Mucosa of rectum (tissue), 2 donors: Measurements from ENCODE around the gene RAF1.
A peak's percentile ranks its signal among the peaks of the same experiment; 100 is the strongest.
"Not testable (repeated sequence)": the region's sequence is repeated elsewhere in the genome, so short reads cannot be mapped to it uniquely, and the experiment has no call there.

Experiments used
- H3K27ac ChIP-seq, 2 donors: one replicate each; pipeline ENCODE4 v1.7.0; 2013; ENCODE audit warnings: inconsistent platforms in 2 of 2, low read depth in 2 of 2, low read length in 2 of 2
- H3K27me3 ChIP-seq, 2 donors: one replicate each; pipeline ENCODE4 v1.7.0; 2013; ENCODE audit warnings: low read length in 2 of 2; ENCODE audit not compliant: control insufficient read depth in 2 of 2, insufficient read depth in 2 of 2
- H3K36me3 ChIP-seq, 2 donors: one replicate each; pipeline ENCODE4 v1.7.0; 2013; ENCODE audit warnings: low read length in 2 of 2; ENCODE audit not compliant: control insufficient read depth in 2 of 2, insufficient read depth in 2 of 2
- H3K4me1 ChIP-seq, 2 donors: one replicate each; pipeline ENCODE4 v1.7.0; 2013; ENCODE audit warnings: low read length in 2 of 2, mild to moderate bottlenecking in 1 of 2; ENCODE audit not compliant: control insufficient read depth in 2 of 2, insufficient read depth in 2 of 2
- H3K4me3 ChIP-seq, 2 donors: one replicate each; pipeline ENCODE4 v1.7.0; 2013; ENCODE audit warnings: low read length in 2 of 2
- H3K9ac ChIP-seq, 2 donors: one replicate each; pipeline ENCODE4 v1.7.0; 2013; ENCODE audit warnings: low read length in 2 of 2, low read depth in 1 of 2, mild to moderate bottlenecking in 1 of 2
- H3K9me3 ChIP-seq, 2 donors: one replicate each; pipeline ENCODE4 v1.7.0; 2013; ENCODE audit warnings: low read length in 2 of 2; ENCODE audit not compliant: control insufficient read depth in 2 of 2
- donor health status: healthy.
- donor health status: Normal muscosa, but diverticular disease.

The RAF1 gene

DNA sequence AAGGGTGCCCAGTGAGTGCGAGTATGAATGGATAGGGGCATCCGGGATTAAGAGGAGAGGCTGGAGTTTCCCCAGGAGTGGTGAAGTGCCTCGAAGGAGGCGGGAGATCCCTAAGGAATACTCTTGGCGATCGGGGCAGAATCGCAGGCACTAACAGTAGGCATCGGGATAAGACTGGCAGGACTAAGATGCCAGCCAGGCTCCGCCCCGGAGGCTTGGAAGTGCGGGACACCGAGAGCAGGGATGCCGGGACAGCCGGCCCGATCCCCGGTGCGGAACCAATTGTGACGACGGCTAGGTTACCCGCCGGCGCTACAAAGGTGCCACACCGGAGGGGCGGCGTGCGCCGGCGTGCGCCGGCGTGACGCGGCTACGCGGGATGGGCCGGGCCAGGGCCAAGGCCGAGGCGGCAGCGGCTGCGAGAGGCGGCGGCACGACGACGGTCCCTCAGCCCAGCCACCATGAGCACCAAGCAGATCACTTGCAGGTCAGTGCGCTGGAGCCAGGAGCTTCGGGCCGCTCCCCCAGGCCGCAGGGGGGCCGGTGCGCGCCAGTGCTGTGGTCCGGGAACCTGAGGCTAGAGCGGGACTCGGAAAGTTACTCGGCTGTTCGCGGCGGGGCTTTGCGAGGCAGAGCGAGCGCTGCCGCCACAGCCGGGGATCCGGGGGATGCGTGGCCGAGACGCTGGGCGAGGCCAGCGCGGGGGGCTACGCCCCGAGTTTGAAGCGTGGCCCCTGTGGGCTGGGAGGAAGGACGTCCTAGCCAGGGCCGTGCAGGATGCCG lies 107.0 kb downstream of the RAF1 start, which contains the start of gene MKRN2:
MKRN2 (plus strand) TSS at position 398 of the 783 bp plus-strand sequence; CDS start at position 462, 64 bp downstream.
- Histone ChIP-seq H3K4me1 (peaks cover 22 to 23% of the 10 kb centered on the region in 2 donors), H3K9ac (peak within 1 kb of the TSS; percentile 88 to 91), H3K27me3 (peaks cover 7 to 8% of the 10 kb centered on the region in 2 donors), H3K27ac (peak within 1 kb of the TSS; percentile 98), H3K4me3 (peak within 1 kb of the TSS; percentile 85 to 91), H3K9me3 (no peaks in the 10 kb centered on the region), H3K36me3 (no peaks in the 10 kb centered on the region)

DNA sequence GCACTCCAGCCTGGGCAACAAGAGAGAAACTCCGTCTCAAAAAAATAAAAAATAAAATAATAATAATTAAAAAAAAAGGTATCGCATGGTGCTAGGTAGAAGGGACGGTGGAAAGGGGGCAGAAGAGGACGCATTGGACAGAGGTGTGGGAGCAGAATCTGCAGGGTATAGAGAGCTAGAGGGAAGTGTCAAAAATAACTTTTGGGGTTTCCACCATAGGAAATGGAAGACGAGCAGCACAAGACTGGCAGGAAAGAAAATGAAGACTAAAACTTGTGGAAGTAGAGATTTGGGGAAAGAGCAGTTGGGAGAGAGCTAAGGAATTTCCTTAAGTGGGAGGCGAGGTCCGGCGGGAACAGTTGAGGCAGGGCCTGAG lies 107.6 kb downstream of the RAF1 start:
- peaks cover 22 to 23% of the 10 kb centered on the region in 2 donors for H3K4me1 ChIP-seq
- H3K4me3 ChIP-seq, result peak overlapping the region; percentile 85 to 91
- no peaks in the 10 kb centered on the region for H3K9me3 ChIP-seq
- peak overlapping the region; percentile 98 for H3K27ac ChIP-seq
- H3K36me3 ChIP-seq, result no peaks in the 10 kb centered on the region
- peak overlapping the region; percentile 79 to 91 for H3K9ac ChIP-seq
- H3K27me3 ChIP-seq, result peaks cover 7 to 8% of the 10 kb centered on the region in 2 donors

DNA sequence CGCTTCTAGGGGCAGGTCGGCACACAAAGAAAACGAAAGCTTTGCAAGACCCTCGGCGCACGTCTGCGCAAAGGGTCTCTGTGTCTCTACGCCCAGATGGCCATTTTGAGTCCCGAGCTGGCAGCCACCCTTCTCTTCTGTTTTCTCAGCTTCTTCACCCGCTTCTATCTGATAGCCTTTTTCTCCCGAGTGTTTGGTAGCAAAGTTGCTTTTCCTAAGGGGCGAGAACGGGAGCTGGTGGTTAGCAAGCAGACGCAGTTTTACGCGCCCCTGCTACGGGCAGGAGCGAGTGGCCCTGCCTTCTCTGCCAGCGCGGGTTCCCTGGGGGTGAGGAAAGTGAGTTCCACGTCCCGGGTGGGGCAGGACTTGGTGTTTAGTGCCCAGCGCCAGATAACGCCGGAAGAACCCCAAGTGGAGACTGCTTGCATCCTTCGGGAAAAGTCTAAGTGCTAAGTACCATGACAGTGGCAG lies 110.0 kb downstream of the RAF1 start:
- Histone ChIP-seq H3K4me1 (peaks cover 17 to 23% of the 10 kb centered on the region in 2 donors), H3K27ac (no peak overlapping the region), H3K9me3 (no peaks in the 10 kb centered on the region), H3K36me3 (no peaks in the 10 kb centered on the region), H3K27me3 (peaks cover 7 to 8% of the 10 kb centered on the region in 2 donors), H3K9ac (peak overlapping the region; percentile 32 to 63), H3K4me3 (peak overlapping the region; percentile 63 to 69)

DNA sequence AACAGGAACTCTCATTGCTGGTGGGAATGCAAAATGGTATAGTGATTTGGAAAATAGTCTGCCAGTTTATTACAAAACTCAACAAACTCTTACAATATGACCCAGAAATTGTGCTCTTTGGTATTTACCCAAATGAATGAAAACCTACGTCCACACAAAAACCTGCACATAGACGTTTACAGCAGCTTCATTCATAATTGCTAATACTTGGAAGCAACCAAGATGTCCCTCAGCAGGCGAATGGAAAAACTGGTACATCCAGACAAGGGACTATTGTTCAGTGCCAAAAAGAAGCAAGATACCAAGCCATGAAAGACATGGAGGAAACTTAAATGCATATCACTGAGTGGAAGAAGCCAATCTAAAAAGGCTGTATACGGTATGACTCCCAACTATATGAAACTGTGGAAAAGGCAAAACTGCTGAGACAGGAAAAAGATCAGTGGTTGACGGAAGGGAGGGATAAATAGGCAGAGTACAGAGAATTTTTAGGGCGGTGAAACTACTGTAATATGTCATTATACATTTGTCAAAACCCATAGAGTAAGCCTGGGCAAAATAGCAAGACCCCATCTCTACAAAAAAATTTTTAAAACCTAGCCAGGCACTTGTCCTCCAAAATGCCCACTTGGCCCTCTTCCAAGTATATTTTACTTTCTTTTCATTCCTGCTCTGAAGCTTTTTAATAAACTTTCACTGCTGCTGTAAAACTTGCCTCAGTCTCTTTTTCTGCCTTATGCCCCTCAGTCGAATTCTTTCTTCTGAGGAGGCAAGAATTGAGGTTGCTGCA lies 113.8 kb downstream of the RAF1 start:
- H3K27me3 ChIP-seq, result peaks cover 7 to 8% of the 10 kb centered on the region in 2 donors
- H3K36me3 ChIP-seq, result no peaks in the 10 kb centered on the region
- no peak overlapping the region for H3K27ac ChIP-seq

DNA sequence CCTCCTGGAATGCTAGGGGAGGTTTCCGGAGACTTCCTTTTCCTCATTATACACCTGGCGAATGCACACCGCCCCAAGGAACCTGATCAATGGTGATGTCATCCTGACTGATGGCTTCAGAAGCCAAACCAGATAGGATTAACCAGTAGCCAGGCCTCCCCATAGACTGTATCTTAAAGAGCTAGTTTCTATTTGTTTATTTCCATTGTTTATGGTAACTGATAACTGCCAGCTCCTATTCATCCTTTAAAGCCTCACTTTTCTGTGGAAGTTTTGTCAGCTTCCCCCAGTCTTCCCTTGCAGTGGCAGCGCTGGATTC lies 118.5 kb downstream of the RAF1 start, which contains the start of gene MKRN2OS:
MKRN2OS (minus strand) TSS at position 27 of the 319 bp plus-strand sequence. CDS start 35 bp downstream, outside the sequence.
- H3K4me1 ChIP-seq, result peaks cover 0 to 5% of the 10 kb centered on the region in 2 donors
- no peaks in the 10 kb centered on the region for H3K9me3 ChIP-seq
- H3K9ac ChIP-seq, result peak within 1 kb of the TSS; percentile 61 to 74
- peak within 1 kb of the TSS; percentile 71 to 81 for H3K4me3 ChIP-seq
- peak within 1 kb of the TSS; percentile 75 to 77 for H3K27ac ChIP-seq
- H3K27me3 ChIP-seq, result no peaks in the 10 kb centered on the region
- peaks cover 0 to 6% of the 10 kb centered on the region in 2 donors for H3K36me3 ChIP-seq

More for the DNA sequence above, 113.8 kb downstream of the RAF1 start:
- H3K9ac ChIP-seq, result no peak overlapping the region
- no peaks in the 10 kb centered on the region for H3K9me3 ChIP-seq
- H3K4me3 ChIP-seq, result no peak overlapping the region
- peaks cover 6 to 7% of the 10 kb centered on the region in 2 donors for H3K4me1 ChIP-seq

DNA sequence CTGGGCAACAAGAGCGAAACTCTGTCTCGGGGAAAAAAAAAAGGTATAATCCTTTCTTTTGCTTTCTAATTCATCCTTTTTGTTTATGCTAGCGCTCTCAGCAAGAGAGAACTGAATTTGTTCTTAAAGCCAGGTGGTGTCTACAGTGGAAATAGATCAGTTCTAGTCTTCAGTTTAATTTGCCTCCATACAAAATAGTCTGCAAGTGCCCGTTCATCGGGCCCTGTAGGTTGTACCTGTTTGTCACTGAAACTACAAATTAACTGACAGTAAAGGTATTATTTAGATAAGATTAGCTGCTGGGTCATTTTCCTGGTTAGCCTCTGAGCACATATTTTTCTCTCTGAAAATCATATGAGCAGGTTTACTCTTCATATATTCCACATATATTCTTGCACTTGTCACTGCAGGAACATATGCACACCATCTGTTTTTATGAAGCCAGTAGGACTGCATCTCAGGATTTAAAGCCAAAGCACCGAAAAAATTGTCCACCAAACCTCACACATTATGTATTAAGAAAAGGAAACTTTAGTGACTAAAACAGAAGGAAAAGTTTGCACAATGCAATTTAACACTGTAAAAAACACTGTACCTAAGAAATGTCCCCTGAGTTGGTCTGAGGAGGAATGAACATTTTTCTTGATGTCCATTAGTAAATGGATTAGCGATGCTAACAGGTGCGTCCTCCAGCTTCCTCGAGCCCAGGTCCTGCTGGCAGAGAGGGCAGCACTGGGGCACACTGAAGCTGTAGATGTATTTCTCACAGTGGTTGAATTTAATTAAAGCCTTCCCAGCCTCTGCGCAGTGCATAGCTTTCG lies 119.1 kb downstream of the RAF1 start:
- no peaks in the 10 kb centered on the region for H3K9me3 ChIP-seq
- H3K27me3 ChIP-seq, result no peaks in the 10 kb centered on the region
- H3K27ac ChIP-seq, result peak overlapping the region; percentile 75 to 77
- peaks cover 0 to 5% of the 10 kb centered on the region in 2 donors for H3K4me1 ChIP-seq
- H3K9ac ChIP-seq, result peak overlapping the region; percentile 61 to 74
- H3K36me3 ChIP-seq, result peaks cover 4 to 11% of the 10 kb centered on the region in 2 donors
- peak overlapping the region; percentile 71 to 81 for H3K4me3 ChIP-seq

DNA sequence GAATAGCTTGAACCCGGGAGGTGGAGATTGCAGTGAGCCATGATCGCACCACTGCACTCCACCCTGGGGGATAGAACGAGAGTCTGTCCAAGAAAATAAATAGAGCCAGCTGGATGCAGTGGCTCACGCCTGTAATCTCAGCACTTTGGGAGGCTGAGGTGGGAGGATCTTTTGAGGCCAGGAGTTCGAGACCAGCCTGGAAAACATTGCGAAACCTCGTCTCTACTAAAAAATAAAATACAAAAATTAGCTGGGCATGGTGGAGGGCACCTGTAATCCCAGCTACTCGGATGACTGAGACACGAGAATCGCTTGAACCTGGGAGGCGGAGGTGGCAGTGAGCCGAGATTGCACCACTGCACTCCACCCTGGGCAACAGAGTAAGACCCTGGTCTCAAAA lies 120.4 kb downstream of the RAF1 start:
- not testable (repeated sequence) for H3K9me3 ChIP-seq, H3K4me3 ChIP-seq, H3K27ac ChIP-seq, H3K9ac ChIP-seq, H3K4me1 ChIP-seq, H3K27me3 ChIP-seq
- H3K36me3 ChIP-seq, result peaks cover 6 to 11% of the 10 kb centered on the region in 2 donors

DNA sequence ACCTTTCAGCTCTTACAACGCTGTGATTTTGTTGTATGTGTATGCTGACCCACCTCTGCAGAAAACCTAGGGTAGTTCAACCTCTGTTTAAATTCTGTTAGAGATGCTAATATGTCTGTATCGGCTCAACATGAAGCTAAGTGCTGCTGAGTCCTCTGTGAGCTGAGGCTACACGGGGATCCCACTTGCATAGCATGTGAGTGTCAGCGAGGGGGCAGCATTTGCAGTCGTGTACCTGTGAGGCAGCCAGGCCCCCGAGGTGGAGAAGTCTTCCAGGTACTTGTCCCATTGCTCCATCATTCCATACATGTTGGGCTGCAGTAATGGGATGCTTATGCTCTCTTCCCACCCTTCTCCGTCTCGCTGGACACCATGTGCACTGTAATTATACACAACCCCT lies 122.3 kb downstream of the RAF1 start:
- Histone ChIP-seq H3K9me3 (no peaks in the 10 kb centered on the region), H3K27me3 (no peaks in the 10 kb centered on the region), H3K4me1 (peaks cover 0 to 5% of the 10 kb centered on the region in 2 donors), H3K27ac (no peak overlapping the region), H3K9ac (no peak overlapping the region), H3K36me3 (peaks cover 6 to 11% of the 10 kb centered on the region in 2 donors), H3K4me3 (no peak overlapping the region)

DNA sequence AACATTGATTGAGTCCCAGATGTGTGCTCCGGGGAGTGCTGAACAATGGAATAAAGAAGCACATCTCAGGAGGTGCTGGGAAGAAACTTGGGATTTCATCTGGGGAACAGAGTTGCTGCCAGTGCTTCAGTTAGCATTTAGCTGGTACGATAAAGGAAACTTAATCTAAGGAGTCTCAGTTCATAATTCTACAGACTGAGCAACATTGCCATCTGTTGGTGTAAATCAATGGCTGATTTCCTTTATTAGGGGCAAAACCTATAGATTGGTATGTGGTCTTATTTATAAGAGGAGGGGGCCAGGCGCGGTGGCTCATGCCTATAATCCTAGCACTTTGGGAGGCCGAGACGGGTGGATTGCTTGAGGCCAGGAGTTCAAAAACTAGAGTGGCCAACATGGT lies 127.5 kb downstream of the RAF1 start:
- Histone ChIP-seq H3K27ac (no peak overlapping the region), H3K4me3 (no peak overlapping the region), H3K27me3 (no peaks in the 10 kb centered on the region), H3K4me1 (no peaks in the 10 kb centered on the region), H3K9ac (no peak overlapping the region), H3K9me3 (no peaks in the 10 kb centered on the region), H3K36me3 (peaks cover 13 to 31% of the 10 kb centered on the region in 2 donors)
